H1 (cell line): ENCODE results near the gene AIPL1. TPM values are rescaled to one million over a fixed set of nuclear protein-coding genes. Genes with fewer than 3 reads are reported as not detected.

Source experiments
- CTCF ChIA-PET: fragments of 300-600 bp; sonication (Branson Sonifier 250); formaldehyde crosslinking; loops from one replicate; lab custom pipeline; 2021; ENCODE audit not compliant: partially characterized antibody; lab: Charles Lee
- POLR2A ChIA-PET: fragments of 300-600 bp; sonication (Branson Sonifier 250); formaldehyde crosslinking; loops from one replicate; lab custom pipeline; 2021; ENCODE audit warnings: inconsistent platforms; ENCODE audit not compliant: partially characterized antibody; lab: Charles Lee
- DNase-seq, 2 experiments: peaks; one replicate each; pipeline versions ENCODE4 v3.0.0 to v3.0.0-alpha.2; 2010 to 2022; ENCODE audit warnings: low spot score in 2 of 2, low read depth in 1 of 2, mixed read lengths in 1 of 2
- FAIRE-seq: peaks from 2 replicates; lab custom pipeline; 2011; peaks lifted over from hg19 to GRCh38; lab: Jason Lieb, UNC
- H2AFZ ChIP-seq: 2 replicates; pipeline ENCODE4 v1.8.1; 2012; ENCODE audit warnings: low read length, inconsistent platforms
- H2AK5ac ChIP-seq: 2 replicates; pipeline ENCODE4 v1.6.1; 2013; ENCODE audit warnings: low read depth, low read length
- H2BK120ac ChIP-seq: replicated peaks from 2 replicates; pipeline ENCODE3; 2013; ENCODE audit warnings: low read depth, low read length, inconsistent platforms
- H2BK12ac ChIP-seq: 2 replicates; pipeline ENCODE4 v1.6.1; 2013; ENCODE audit warnings: low read depth, low read length
- H2BK15ac ChIP-seq: 2 replicates; pipeline ENCODE4 v1.6.1; 2013; ENCODE audit warnings: low read length
- H2BK20ac ChIP-seq: 2 replicates; pipeline ENCODE4 v1.6.1; 2013; ENCODE audit warnings: low read length
- H2BK5ac ChIP-seq: 2 replicates; pipeline ENCODE4 v1.6.1; 2013; ENCODE audit warnings: low read depth, low read length
- H3K14ac ChIP-seq: 2 replicates; pipeline ENCODE4 v1.6.1; 2013; ENCODE audit warnings: inconsistent platforms; ENCODE audit not compliant: insufficient read length
- H3K18ac ChIP-seq: 2 replicates; pipeline ENCODE4 v1.6.1; 2013; ENCODE audit warnings: low read length; ENCODE audit errors: extremely low read depth
- H3K23ac ChIP-seq: 2 replicates; pipeline ENCODE4 v1.6.1; 2013; ENCODE audit warnings: inconsistent platforms; ENCODE audit not compliant: insufficient read length
- H3K23me2 ChIP-seq: 2 replicates; pipeline ENCODE4 v1.6.1; 2013; ENCODE audit warnings: low read depth, low read length
- H3K27ac ChIP-seq: 2 replicates; pipeline ENCODE4 v1.6.1; 2011; ENCODE audit warnings: low read depth, low read length, inconsistent platforms
- H3K27me3 ChIP-seq, 4 experiments: replicated peaks in 1 of 4; 1 replicate in 1 of 4; 2 replicates in 3 of 4; pipeline versions ENCODE4 v1.6.1 to v1.8.1; 2011 to 2013; ENCODE audit warnings: low read length in 3 of 4, mild to moderate bottlenecking in 3 of 4, inconsistent platforms in 2 of 4, mixed read lengths in 2 of 4, moderate library complexity in 1 of 4; ENCODE audit not compliant: control insufficient read depth in 3 of 4, insufficient read depth in 3 of 4; ENCODE audit errors: extremely low read depth in 1 of 4
- H3K36me3 ChIP-seq, 4 experiments: 2 replicates each; pipeline versions ENCODE4 v1.6.1 to v1.8.1; 2011 to 2013; ENCODE audit warnings: mild to moderate bottlenecking in 4 of 4, low read length in 3 of 4, moderate library complexity in 2 of 4, control low read depth in 1 of 4, inconsistent platforms in 1 of 4; ENCODE audit not compliant: insufficient read depth in 4 of 4, control insufficient read depth in 2 of 4
- H3K4ac ChIP-seq: replicated peaks from 2 replicates; pipeline ENCODE3; 2013; ENCODE audit warnings: low read length, low read depth, mixed read lengths, inconsistent platforms; ENCODE audit not compliant: insufficient read length
- H3K4me1 ChIP-seq, 4 experiments: replicated peaks in 1 of 4; 1 replicate in 1 of 4; 2 replicates in 3 of 4; pipeline versions ENCODE4 v1.6.1 to v1.8.1; 2011 to 2013; ENCODE audit warnings: low read length in 3 of 4, inconsistent platforms in 2 of 4, mixed read lengths in 1 of 4; ENCODE audit not compliant: insufficient read depth in 4 of 4, control insufficient read depth in 3 of 4
- H3K4me2 ChIP-seq, 2 experiments: 2 replicates each; pipeline versions ENCODE4 v1.6.1 to v1.8.1; 2011 to 2013; ENCODE audit warnings: low read depth in 2 of 2, low read length in 2 of 2, control low read depth in 1 of 2, inconsistent platforms in 1 of 2, mild to moderate bottlenecking in 1 of 2; ENCODE audit not compliant: insufficient read depth in 1 of 2
- H3K4me3 ChIP-seq, 4 experiments: fragments of 200-600, 300-600 bp in 1 of 4; sonication (generic), shearing (Covaris generic), sonication (Bioruptor Twin) in 1 of 4; 2 replicates each; pipeline versions ENCODE4 v1.5.1 to v1.8.1; 2011 to 2016; ENCODE audit warnings: low read length in 4 of 4, low read depth in 3 of 4, control low read depth in 2 of 4, inconsistent platforms in 2 of 4, mild to moderate bottlenecking in 2 of 4, mixed read lengths in 1 of 4, moderate library complexity in 1 of 4; ENCODE audit not compliant: insufficient read depth in 2 of 4; ENCODE audit errors: extremely low read depth in 1 of 4
- H3K56ac ChIP-seq: replicated peaks from 2 replicates; pipeline ENCODE3; 2013; ENCODE audit warnings: low read depth, mild to moderate bottlenecking, mixed read lengths, low read length, inconsistent platforms; ENCODE audit not compliant: insufficient read length
- H3K79me1 ChIP-seq: 2 replicates; pipeline ENCODE4 v1.6.1; 2013; ENCODE audit warnings: low read depth, low read length, control low read depth
- H3K79me2 ChIP-seq, 2 experiments: 2 replicates each; pipeline versions ENCODE4 v1.6.1 to v1.8.1; 2012 to 2013; ENCODE audit warnings: low read length in 2 of 2, mild to moderate bottlenecking in 2 of 2, inconsistent platforms in 1 of 2; ENCODE audit not compliant: insufficient read depth in 2 of 2, control insufficient read depth in 1 of 2
- H3K9ac ChIP-seq, 4 experiments: replicated peaks in 1 of 4; 1 replicate in 1 of 4; 2 replicates in 3 of 4; pipeline versions ENCODE4 v1.6.1 to v1.8.1; 2011 to 2013; ENCODE audit warnings: low read depth in 3 of 4, low read length in 3 of 4, control low read depth in 2 of 4, mild to moderate bottlenecking in 2 of 4, moderate library complexity in 2 of 4, inconsistent platforms in 1 of 4; ENCODE audit errors: extremely low read depth in 1 of 4
- H3K9me3 ChIP-seq, 2 experiments: 2 replicates each; pipeline versions ENCODE4 v1.6.1 to v1.8.1; 2012 to 2013; ENCODE audit warnings: mild to moderate bottlenecking in 2 of 2, moderate library complexity in 2 of 2, control low read depth in 1 of 2, inconsistent platforms in 1 of 2, low read depth in 1 of 2, low read length in 1 of 2, mixed read lengths in 1 of 2; ENCODE audit not compliant: insufficient read depth in 2 of 2
- H4K20me1 ChIP-seq, 2 experiments: replicated peaks in 1 of 2; 2 replicates each; pipeline versions ENCODE3 to v1.8.1; 2011 to 2013; ENCODE audit warnings: inconsistent platforms in 2 of 2, low read length in 2 of 2, mild to moderate bottlenecking in 1 of 2; ENCODE audit not compliant: insufficient read depth in 2 of 2, control insufficient read depth in 1 of 2
- H4K5ac ChIP-seq: 2 replicates; pipeline ENCODE4 v1.6.1; 2013; ENCODE audit warnings: low read length, low read depth, mixed read lengths, inconsistent platforms; ENCODE audit not compliant: insufficient read length
- H4K8ac ChIP-seq: 2 replicates; pipeline ENCODE4 v1.8.0; 2013; ENCODE audit warnings: mild to moderate bottlenecking, moderate library complexity, low read length, inconsistent platforms; ENCODE audit not compliant: insufficient read depth; ENCODE audit errors: extremely low read depth
- H4K91ac ChIP-seq: replicated peaks from 2 replicates; pipeline ENCODE3; 2013; ENCODE audit warnings: low read length, mixed read lengths, inconsistent platforms; ENCODE audit not compliant: insufficient read length
- CTCF ChIP-seq, 3 experiments: IDR thresholded peaks; 1 replicate in 2 of 3; 2 replicates in 1 of 3; pipeline versions ENCODE4 v1.5.1 to v1.6.1; 2011; ENCODE audit warnings: low read length in 3 of 3, mild to moderate bottlenecking in 3 of 3, inconsistent platforms in 2 of 3, low read depth in 1 of 3, moderate library complexity in 1 of 3; ENCODE audit not compliant: insufficient read depth in 1 of 3; ENCODE audit errors: control extremely low read depth in 1 of 3
- HDAC6 ChIP-seq: IDR thresholded peaks from one replicate; pipeline ENCODE4 v1.7.1; 2012; ENCODE audit warnings: low read depth, mild to moderate bottlenecking, inconsistent platforms, low read length, moderate library complexity
- SUZ12 ChIP-seq: fragments of 200-600 bp; sonication (generic); IDR thresholded peaks from 2 replicates; pipeline ENCODE4 v1.6.1; 2012; ENCODE audit warnings: mild to moderate bottlenecking, inconsistent platforms, low read length, moderate library complexity, mixed read lengths
- USF2 ChIP-seq: IDR thresholded peaks from 2 replicates; pipeline ENCODE4 v1.6.1; 2011; ENCODE audit warnings: low read length, improper control_type of control experiment
- WGBS, 2 experiments: shearing (Covaris generic) in 1 of 2; methylation state at CpG; one replicate each; pipeline versions ENCODE4 v1.1.6 to v1.1.7; 2013 to 2015; ENCODE audit warnings: low lambda C conversion rate in 2 of 2, mixed read lengths in 2 of 2, inconsistent platforms in 1 of 2, low coverage in 1 of 2, missing lambda C conversion rate in 1 of 2; ENCODE audit not compliant: insufficient replicate concordance in 2 of 2, insufficient coverage in 1 of 2, insufficient read length in 1 of 2; ENCODE audit errors: extremely low coverage in 1 of 2, missing lambda C conversion rate in 1 of 2; 5-methylcytosine and 5-hydroxymethylcytosine counted together
- polyA plus RNA-seq, 7 experiments: library from polyadenylated mRNA; depleted of rRNA in 3 of 7; stranded (reverse) in 5 of 7; unstranded in 2 of 7; fragments of >200 nt in 5 of 7; fragments of 200-250 nt in 2 of 7; gene quantifications; 1 replicate in 5 of 7; 2 replicates in 1 of 7; 4 replicates in 1 of 7; pipeline versions ENCODE4 v1.2.1 to v1.2.3, GENCODE V29; 2011 to 2013; ENCODE audit warnings: missing spikeins in 2 of 7, mixed read lengths in 2 of 7
- total RNA-seq: library from RNA; stranded (reverse); fragmentation: NEBNext Ultra II Directional; extraction: Animal tissue kit (Norgen Biotek cat#: 25700); gene quantifications from 2 replicates; pipeline ENCODE4 v1.2.1, GENCODE V29; 2021

Gene AIPL1
- total and polyA plus RNA-seq, 2 of the 8 experiments (the other 6 are each of a cell fraction or from before 2014, with no cell fraction given), result 0.56 to 0.71 TPM

- Histone ChIP-seq H2BK20ac (no peak overlapping the region), H3K27ac (no peak overlapping the region), H3K79me2 (no peaks in the 10 kb centered on the region), H3K36me3 (no peaks in the 10 kb centered on the region), H3K56ac (no peak overlapping the region), H3K4me2 (no peak overlapping the region), H3K14ac (no peak overlapping the region), H3K9me3 (no peaks in the 10 kb centered on the region), H3K79me1 (no peaks in the 10 kb centered on the region), H2AFZ (no peak overlapping the region), H3K18ac (no peak overlapping the region; the same call in 1 of the 2 replicates), H4K20me1 (no peaks in the 10 kb centered on the region)
- POLR2A ChIA-PET, result no interaction called here
- no peak for FAIRE-seq
- no peak for TF ChIP-seq USF2
- no peak for TF ChIP-seq HDAC6
- TF ChIP-seq CTCF (IDR thresholded peaks at IDR 0.05; ENCODE audit: control extremely low read depth in 1 of 3, insufficient read depth in 1 of 3, low read depth in 1 of 3, low read length in 3 of 3), result peak in 2 of 3 experiments; percentile 13; a peak in 3 of 4 replicates
- TF ChIP-seq SUZ12, result no peak
- TF ChIP-seq, all 59 proteins: peak for 1
- Histone ChIP-seq H2AK5ac (no peak overlapping the region), H3K4me1 (peaks cover 0 to 2% (median 1%) of the 10 kb centered on the region in 4 experiments; a peak in 1 of 7 replicates), H2BK5ac (no peak overlapping the region), H3K23me2 (no peaks in the 10 kb centered on the region), H3K9ac (no peak overlapping the region), H2BK15ac (no peak overlapping the region), H2BK12ac (no peak overlapping the region), H3K4me3 (no peak overlapping the region), H3K27me3 (no peaks in the 10 kb centered on the region), H3K4ac (no peak overlapping the region), H4K91ac (no peak overlapping the region), H4K5ac (no peak overlapping the region), H3K23ac (no peak overlapping the region), H4K8ac (no peak overlapping the region), H2BK120ac (no peak overlapping the region)
- no peak for DNase-seq
- WGBS, 2 experiments, result 80% methylated on average over 11 of the region's 11 CpGs; no CpG with 5 or more reads in 1 of the 2 experiments
- CTCF ChIA-PET, result interaction anchor here (1.9 kb wide), 1 partner anchor 10 kb away, joined by 10 read pairs; no protein-coding TSS in a partner anchor
These were observed 43.6 kb upstream of the AIPL1 start for GRCh38 chr17:6478486-6478885.
